ENCODE measurements around the gene BCL2.
A peak's percentile ranks its signal among the peaks of the same experiment; 100 is the strongest.

BCL2 gene

DNA sequence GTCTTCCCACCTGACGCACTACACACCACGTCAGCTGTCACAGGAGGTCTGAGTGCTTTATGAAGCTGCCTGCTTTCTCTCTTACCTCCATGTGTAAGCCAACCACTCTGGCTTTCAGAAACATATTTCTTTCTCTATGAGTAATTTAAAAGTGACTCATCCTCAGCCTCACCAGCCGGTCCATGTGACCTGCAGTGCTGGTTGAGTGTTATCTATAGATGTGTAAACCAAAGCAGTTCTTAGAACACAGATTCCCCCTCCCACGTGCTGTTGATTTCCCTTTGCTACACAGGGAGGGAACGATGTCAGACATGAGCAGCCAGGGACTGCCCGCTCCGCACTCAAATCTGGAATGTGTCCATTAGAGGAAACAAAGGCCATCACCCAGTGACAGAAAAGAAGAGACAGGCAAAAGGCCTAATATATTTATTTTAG, 157.8 kb downstream of the BCL2 start:
- no peak overlapping the region for H3K4me3 ChIP-seq (ENCODE audit: low read length)
- TF ChIP-seq, protein P1, sequence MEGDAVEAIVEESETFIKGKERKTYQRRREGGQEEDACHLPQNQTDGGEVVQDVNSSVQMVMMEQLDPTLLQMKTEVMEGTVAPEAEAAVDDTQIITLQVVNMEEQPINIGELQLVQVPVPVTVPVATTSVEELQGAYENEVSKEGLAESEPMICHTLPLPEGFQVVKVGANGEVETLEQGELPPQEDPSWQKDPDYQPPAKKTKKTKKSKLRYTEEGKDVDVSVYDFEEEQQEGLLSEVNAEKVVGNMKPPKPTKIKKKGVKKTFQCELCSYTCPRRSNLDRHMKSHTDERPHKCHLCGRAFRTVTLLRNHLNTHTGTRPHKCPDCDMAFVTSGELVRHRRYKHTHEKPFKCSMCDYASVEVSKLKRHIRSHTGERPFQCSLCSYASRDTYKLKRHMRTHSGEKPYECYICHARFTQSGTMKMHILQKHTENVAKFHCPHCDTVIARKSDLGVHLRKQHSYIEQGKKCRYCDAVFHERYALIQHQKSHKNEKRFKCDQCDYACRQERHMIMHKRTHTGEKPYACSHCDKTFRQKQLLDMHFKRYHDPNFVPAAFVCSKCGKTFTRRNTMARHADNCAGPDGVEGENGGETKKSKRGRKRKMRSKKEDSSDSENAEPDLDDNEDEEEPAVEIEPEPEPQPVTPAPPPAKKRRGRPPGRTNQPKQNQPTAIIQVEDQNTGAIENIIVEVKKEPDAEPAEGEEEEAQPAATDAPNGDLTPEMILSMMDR (conservative IDR thresholded peaks at IDR 0.05; ENCODE audit: low read length) = no peak
- peak; percentile 81 for DNase-seq (ENCODE audit: low read depth)

DNA sequence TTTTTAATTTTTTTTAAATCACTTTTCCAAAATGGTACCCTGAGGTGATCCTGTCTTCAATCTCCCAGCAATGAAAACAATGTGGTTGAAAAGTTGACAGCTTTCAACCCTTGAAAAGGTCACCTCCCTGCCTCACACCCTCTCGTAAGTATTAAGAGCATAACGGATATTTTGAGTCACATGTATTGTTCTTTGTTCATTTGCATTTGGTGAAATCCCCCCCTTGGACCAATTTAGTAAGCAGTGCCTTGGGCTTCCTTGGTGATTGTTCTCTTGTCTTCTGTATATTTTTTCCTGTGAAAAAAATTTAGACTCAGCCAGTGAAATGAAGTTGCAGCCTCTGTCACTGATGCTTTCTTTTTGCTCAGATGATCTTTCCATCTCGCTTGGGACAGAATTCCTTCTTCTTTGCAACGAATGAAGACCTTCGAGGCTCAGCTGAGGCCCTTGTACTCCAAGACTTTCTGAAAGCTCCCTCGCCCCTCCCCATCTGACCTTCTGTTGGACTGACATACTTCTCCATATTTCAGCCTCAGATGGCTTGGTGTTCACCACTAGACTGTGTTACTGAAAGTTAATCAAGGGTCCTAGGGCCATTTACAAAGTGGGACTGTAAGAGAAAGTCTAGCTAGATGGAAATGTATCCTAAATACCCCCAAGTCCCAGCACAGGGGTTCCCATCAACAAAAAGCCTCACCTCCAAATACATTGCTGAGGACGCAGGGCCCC, 158.4 kb downstream of the BCL2 start:
- TF ChIP-seq, protein P1 (conservative IDR thresholded peaks at IDR 0.05; ENCODE audit: low read length) = no peak
- no peak overlapping the region for H3K4me3 ChIP-seq (ENCODE audit: low read length)
- no peak for DNase-seq (ENCODE audit: low read depth)

DNA sequence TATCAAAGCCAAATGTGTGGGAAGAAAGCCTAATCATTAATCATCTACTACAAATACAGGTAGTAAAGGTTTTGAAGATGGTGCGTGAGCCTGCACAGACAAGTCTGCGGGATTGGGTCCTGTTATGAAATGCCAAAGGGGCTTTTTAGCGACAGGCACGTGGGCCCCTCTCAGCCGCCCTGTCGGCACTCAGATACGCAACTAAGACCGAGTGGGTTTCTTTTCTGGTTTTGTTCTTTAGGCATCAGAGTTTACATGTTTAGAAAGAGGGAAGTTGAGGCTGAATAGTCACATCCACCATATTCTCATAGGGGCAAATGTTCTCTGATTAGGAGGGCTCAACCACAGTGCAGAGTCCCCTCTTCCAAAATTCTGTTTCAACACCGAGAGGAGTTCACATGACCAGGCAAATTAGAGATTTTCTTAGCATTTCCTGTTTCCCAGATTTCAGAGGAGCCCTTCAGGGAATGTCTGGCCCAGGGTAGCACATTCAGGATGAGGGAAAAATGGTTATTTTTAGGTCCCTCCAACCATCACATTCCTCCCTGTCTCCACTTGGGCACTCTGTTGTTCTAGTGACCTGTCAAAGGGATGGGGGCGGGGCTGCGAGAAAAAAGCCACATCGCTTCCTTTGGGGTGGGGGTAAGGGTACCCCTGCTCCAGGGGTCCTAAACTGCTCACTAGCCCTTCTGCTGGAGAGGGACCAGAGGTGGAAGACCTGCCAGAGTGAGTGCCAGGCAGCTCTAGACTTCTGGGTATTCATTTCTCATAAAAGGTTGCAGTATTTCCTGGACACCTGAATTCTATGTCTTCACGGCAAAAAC, 159.2 kb downstream of the BCL2 start:
- TF ChIP-seq, protein P1 (conservative IDR thresholded peaks at IDR 0.05; ENCODE audit: low read length) = no peak
- DNase-seq (ENCODE audit: low read depth) = no peak
- H3K4me3 ChIP-seq (ENCODE audit: low read length) = no peak overlapping the region

DNA sequence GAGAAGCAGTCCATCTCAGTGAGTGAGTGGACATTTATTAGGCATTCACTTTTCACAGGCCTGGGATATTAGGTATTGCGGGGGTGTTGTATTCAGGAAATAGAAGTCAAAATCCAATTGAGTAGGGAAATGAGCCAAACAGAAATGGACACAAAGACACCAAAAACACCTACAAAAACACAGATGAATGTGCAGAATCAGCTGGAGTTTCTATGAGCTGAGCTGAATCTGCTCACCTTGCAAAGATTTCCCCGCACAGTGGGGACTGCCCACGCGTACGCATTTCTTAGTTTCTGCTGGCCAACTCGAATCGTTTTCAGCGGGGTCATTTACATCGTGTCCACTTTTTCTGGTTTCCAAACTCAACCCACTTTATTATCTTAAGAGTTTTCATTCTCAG, 160.0 kb downstream of the BCL2 start:
- H3K4me3 ChIP-seq (ENCODE audit: low read length) = no peak overlapping the region
- no peak for DNase-seq (ENCODE audit: low read depth)
- TF ChIP-seq, protein P1 (conservative IDR thresholded peaks at IDR 0.05; ENCODE audit: low read length) = no peak

DNA sequence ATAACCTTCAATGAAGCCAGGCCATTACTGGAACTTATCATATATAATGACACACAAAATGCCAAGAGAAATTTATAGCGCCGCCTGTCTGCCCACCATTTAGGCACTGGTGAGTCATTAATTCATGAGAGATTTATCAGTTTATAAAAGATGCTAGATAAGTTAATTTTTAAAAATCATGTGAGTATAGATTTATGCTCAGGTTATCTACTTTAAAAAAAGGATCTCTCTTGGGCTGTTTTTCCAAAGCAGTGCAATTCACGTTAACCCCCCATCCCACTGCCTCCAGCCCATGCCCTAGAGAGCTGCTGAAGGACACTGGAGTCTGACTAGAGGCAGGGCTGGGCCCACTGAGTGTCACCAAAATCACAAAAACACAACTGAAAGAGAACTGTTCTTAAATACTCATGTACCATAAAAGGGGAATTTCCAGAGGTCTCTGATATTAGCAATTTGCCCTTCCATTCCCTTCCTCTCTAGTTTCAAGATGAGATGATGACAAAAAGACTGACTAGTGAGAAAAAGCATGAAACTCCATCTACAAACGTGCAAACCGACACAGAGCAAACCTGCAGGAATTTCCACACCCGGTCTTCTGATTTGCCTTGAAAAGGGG, 160.8 kb downstream of the BCL2 start:
- TF ChIP-seq, protein P1 (conservative IDR thresholded peaks at IDR 0.05; ENCODE audit: low read length) = no peak
- no peak for DNase-seq (ENCODE audit: low read depth)
- H3K4me3 ChIP-seq (ENCODE audit: low read length) = no peak overlapping the region

DNA sequence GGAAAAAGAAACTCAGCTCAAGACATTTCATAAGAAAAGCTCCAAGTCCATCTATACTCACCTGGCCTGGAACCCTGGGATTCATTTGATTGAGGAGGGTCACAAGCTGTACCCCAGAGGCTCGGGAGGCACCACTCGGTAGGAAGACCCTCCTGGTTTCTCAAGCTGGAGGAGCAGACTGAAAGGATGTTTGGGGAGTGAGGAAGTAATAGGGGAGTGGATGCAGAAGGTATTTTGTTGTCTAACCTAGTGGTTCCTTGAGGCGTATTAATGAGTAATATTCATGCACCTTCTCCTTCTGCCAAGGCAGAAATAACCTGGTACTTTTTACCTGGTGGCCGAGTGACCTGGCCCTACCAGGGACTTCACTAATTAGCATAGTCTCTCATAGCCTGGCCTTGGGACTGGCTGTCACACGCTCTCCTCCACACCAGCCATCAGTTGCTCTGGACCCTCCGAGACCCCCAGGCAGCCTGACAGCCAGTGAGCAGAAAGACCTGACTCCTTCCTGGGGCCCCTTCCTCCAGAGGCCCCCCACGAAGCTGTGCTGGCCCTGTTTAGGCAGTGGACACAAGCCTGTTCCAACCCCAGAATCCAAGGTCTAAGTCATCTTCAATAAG, 161.4 kb downstream of the BCL2 start:
- no peak for DNase-seq (ENCODE audit: low read depth)
- TF ChIP-seq, protein P1 (conservative IDR thresholded peaks at IDR 0.05; ENCODE audit: low read length) = no peak
- no peak overlapping the region for H3K4me3 ChIP-seq (ENCODE audit: low read length)

Measured in AG10803 (cell line).